Activated CD4-positive, alpha-beta T cell treated with anti-CD3 and anti-CD28 coated beads, Interleukin-2, amount 10 ng/mL, durations not matched to agents 24 days and 14 days (primary cell): Measurements from ENCODE around the gene ACE. TPM values are rescaled to one million over a fixed set of nuclear protein-coding genes. Genes with fewer than 3 reads are reported as not detected.

ENCODE experiments used
- DNase-seq: peaks from one replicate; pipeline ENCODE4 v3.0.0; 2022
- H3K27ac Mint-ChIP-seq: one replicate; pipeline ENCODE4 v1.8.0; 2022; ENCODE audit warnings: mild to moderate bottlenecking, mixed read lengths
- H3K27me3 Mint-ChIP-seq: one replicate; pipeline ENCODE4 v1.8.0; 2022; ENCODE audit warnings: mixed read lengths
- H3K36me3 Mint-ChIP-seq: one replicate; pipeline ENCODE4 v1.8.0; 2022; ENCODE audit warnings: low read depth, mild to moderate bottlenecking, mixed read lengths
- H3K4me1 Mint-ChIP-seq: one replicate; pipeline ENCODE4 v1.8.0; 2021; ENCODE audit warnings: mixed read lengths
- H3K4me3 Mint-ChIP-seq: one replicate; pipeline ENCODE4 v1.8.0; 2022; ENCODE audit warnings: mild to moderate bottlenecking, moderate library complexity, mixed read lengths
- H3K9me3 Mint-ChIP-seq: one replicate; pipeline ENCODE4 v1.8.0; 2021; ENCODE audit warnings: mixed read lengths
- intact Hi-C: fragments of 100-400 bp; cut with micrococcal nuclease; formaldehyde crosslinking; loops from one replicate; pipeline ENCODE4 v1.15.1; 2023
- total RNA-seq: library from RNA; stranded (reverse); gene quantifications from 2 replicates; pipeline ENCODE4 v1.2.3, GENCODE V29; 2022

ACE gene
- total RNA-seq, 1 donor from 2014 or later = not detected

- no peak for DNase-seq
- intact Hi-C loops = no loop called here
- Mint-ChIP-seq H3K4me3 (no peak overlapping the region), H3K4me1 (peaks cover 6% of the 10 kb centered on the region), H3K9me3 (no peaks in the 10 kb centered on the region), H3K27me3 (peaks cover 4% of the 10 kb centered on the region), H3K27ac (no peak overlapping the region), H3K36me3 (no peaks in the 10 kb centered on the region)
Observed at GRCh38 chr17:63515426-63515825, 38.6 kb downstream of the ACE start.

- H3K4me3 Mint-ChIP-seq = no peak overlapping the region
- intact Hi-C loops = no loop called here
- no peak for DNase-seq
Observed at GRCh38 chr17:63516910-63517824, 40.3 kb downstream of the ACE start.

GRCh38 chr17:63517825-63518534 is 41.1 kb downstream of the ACE start:
- Mint-ChIP-seq H3K36me3 (no peaks in the 10 kb centered on the region), H3K9me3 (no peaks in the 10 kb centered on the region), H3K27me3 (peaks cover 10% of the 10 kb centered on the region), H3K4me1 (peaks cover 6% of the 10 kb centered on the region), H3K27ac (no peak overlapping the region), H3K4me3 (no peak overlapping the region)
- DNase-seq = no peak
- intact Hi-C loops = no loop called here

More at GRCh38 chr17:63516910-63517824, 40.3 kb downstream of the ACE start:
- H3K4me1 Mint-ChIP-seq = peaks cover 6% of the 10 kb centered on the region
- H3K27me3 Mint-ChIP-seq = peaks cover 11% of the 10 kb centered on the region
- no peak overlapping the region for H3K27ac Mint-ChIP-seq
- H3K9me3 Mint-ChIP-seq = no peaks in the 10 kb centered on the region
- H3K36me3 Mint-ChIP-seq = no peaks in the 10 kb centered on the region

- H3K4me1 Mint-ChIP-seq = peaks cover 11% of the 10 kb centered on the region
- no peaks in the 10 kb centered on the region for H3K36me3 Mint-ChIP-seq
- no peak for DNase-seq
- H3K27ac Mint-ChIP-seq = no peak overlapping the region
- peaks cover 17% of the 10 kb centered on the region for H3K27me3 Mint-ChIP-seq
- no peaks in the 10 kb centered on the region for H3K9me3 Mint-ChIP-seq
- no peak overlapping the region for H3K4me3 Mint-ChIP-seq
- intact Hi-C loops = no loop called here
Observed at GRCh38 chr17:63519116-63519881, 42.4 kb downstream of the ACE start.

GRCh38 chr17:63519972-63520882 is 43.4 kb downstream of the ACE start:
- Mint-ChIP-seq H3K9me3 (no peaks in the 10 kb centered on the region), H3K27me3 (peaks cover 22% of the 10 kb centered on the region), H3K27ac (no peak overlapping the region), H3K36me3 (no peaks in the 10 kb centered on the region), H3K4me1 (peaks cover 11% of the 10 kb centered on the region), H3K4me3 (no peak overlapping the region)
- intact Hi-C loops = no loop called here
- DNase-seq = no peak

- DNase-seq = no peak
- Mint-ChIP-seq H3K36me3 (no peaks in the 10 kb centered on the region), H3K9me3 (no peaks in the 10 kb centered on the region), H3K27ac (no peak within 1 kb of the TSS), H3K4me1 (peaks cover 5% of the 10 kb centered on the region), H3K4me3 (peak within 1 kb of the TSS; percentile 14), H3K27me3 (peaks cover 29% of the 10 kb centered on the region)
- intact Hi-C loops = loop anchor here (1.0 kb wide), 1 partner anchor 27 kb away; the partner anchor contains the start of gene DCAF7
Observed at GRCh38 chr17:63523253-63523855, 46.5 kb downstream of the ACE start, which contains the start of gene KCNH6. TSS of gene KCNH6 (plus strand) at chr17:63523358. CDS start at chr17:63523414, 56 bp downstream.

- intact Hi-C loops = no loop called here
- H3K4me1 Mint-ChIP-seq = peaks cover 5% of the 10 kb centered on the region
- no peak for DNase-seq
- no peaks in the 10 kb centered on the region for H3K9me3 Mint-ChIP-seq
- H3K36me3 Mint-ChIP-seq = no peaks in the 10 kb centered on the region
- H3K27ac Mint-ChIP-seq = no peak overlapping the region
- peak overlapping the region; percentile 14 for H3K4me3 Mint-ChIP-seq
- H3K27me3 Mint-ChIP-seq = peaks cover 29% of the 10 kb centered on the region
Observed at GRCh38 chr17:63524051-63524450, 47.2 kb downstream of the ACE start.

- no peaks in the 10 kb centered on the region for H3K9me3 Mint-ChIP-seq
- no peak overlapping the region for H3K4me3 Mint-ChIP-seq
- no peak for DNase-seq
- H3K4me1 Mint-ChIP-seq = peaks cover 5% of the 10 kb centered on the region
- no peaks in the 10 kb centered on the region for H3K36me3 Mint-ChIP-seq
- intact Hi-C loops = no loop called here
- peaks cover 28% of the 10 kb centered on the region for H3K27me3 Mint-ChIP-seq
- no peak overlapping the region for H3K27ac Mint-ChIP-seq
Observed at GRCh38 chr17:63525190-63525946, 48.5 kb downstream of the ACE start.

- intact Hi-C loops = no loop called here
- Mint-ChIP-seq H3K4me1 (peaks cover 5% of the 10 kb centered on the region), H3K36me3 (no peaks in the 10 kb centered on the region)
Observed at GRCh38 chr17:63526861-63527260, 50.0 kb downstream of the ACE start.

GRCh38 chr17:63528183-63528582 is 51.3 kb downstream of the ACE start:
- Mint-ChIP-seq H3K27me3 (peaks cover 21% of the 10 kb centered on the region), H3K4me1 (peaks cover 5% of the 10 kb centered on the region), H3K9me3 (no peaks in the 10 kb centered on the region), H3K27ac (no peak overlapping the region), H3K36me3 (no peaks in the 10 kb centered on the region), H3K4me3 (no peak overlapping the region)
- DNase-seq = no peak
- intact Hi-C loops = no loop called here

More at GRCh38 chr17:63526861-63527260, 50.0 kb downstream of the ACE start:
- no peak for DNase-seq
- H3K27me3 Mint-ChIP-seq = peaks cover 21% of the 10 kb centered on the region
- H3K27ac Mint-ChIP-seq = no peak overlapping the region
- no peaks in the 10 kb centered on the region for H3K9me3 Mint-ChIP-seq
- H3K4me3 Mint-ChIP-seq = no peak overlapping the region

GRCh38 chr17:63529711-63530556 is 53.1 kb downstream of the ACE start:
- Mint-ChIP-seq H3K4me3 (no peak overlapping the region), H3K4me1 (no peaks in the 10 kb centered on the region), H3K27ac (no peak overlapping the region), H3K9me3 (no peaks in the 10 kb centered on the region), H3K27me3 (peaks cover 10% of the 10 kb centered on the region), H3K36me3 (no peaks in the 10 kb centered on the region)
- no peak for DNase-seq
- intact Hi-C loops = no loop called here
